Measurements from ENCODE around the gene IL6R.

IL6R gene

GRCh38 chr1:154454386-154455120 is 49.4 kb downstream of the IL6R start:
- TF ChIP-seq PPARA (CRISPR knock-in tag; IDR thresholded peaks at IDR 0.05; ENCODE audit: borderline replicate concordance), result no peak
- no peak for TF ChIP-seq RARB (CRISPR knock-in tag; IDR thresholded peaks at IDR 0.05)
- TF ChIP-seq, protein P1, sequence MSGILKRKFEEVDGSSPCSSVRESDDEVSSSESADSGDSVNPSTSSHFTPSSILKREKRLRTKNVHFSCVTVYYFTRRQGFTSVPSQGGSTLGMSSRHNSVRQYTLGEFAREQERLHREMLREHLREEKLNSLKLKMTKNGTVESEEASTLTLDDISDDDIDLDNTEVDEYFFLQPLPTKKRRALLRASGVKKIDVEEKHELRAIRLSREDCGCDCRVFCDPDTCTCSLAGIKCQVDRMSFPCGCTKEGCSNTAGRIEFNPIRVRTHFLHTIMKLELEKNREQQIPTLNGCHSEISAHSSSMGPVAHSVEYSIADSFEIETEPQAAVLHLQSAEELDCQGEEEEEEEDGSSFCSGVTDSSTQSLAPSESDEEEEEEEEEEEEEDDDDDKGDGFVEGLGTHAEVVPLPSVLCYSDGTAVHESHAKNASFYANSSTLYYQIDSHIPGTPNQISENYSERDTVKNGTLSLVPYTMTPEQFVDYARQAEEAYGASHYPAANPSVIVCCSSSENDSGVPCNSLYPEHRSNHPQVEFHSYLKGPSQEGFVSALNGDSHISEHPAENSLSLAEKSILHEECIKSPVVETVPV (CRISPR knock-in tag; IDR thresholded peaks at IDR 0.05), result no peak
- TF ChIP-seq, protein P2, sequence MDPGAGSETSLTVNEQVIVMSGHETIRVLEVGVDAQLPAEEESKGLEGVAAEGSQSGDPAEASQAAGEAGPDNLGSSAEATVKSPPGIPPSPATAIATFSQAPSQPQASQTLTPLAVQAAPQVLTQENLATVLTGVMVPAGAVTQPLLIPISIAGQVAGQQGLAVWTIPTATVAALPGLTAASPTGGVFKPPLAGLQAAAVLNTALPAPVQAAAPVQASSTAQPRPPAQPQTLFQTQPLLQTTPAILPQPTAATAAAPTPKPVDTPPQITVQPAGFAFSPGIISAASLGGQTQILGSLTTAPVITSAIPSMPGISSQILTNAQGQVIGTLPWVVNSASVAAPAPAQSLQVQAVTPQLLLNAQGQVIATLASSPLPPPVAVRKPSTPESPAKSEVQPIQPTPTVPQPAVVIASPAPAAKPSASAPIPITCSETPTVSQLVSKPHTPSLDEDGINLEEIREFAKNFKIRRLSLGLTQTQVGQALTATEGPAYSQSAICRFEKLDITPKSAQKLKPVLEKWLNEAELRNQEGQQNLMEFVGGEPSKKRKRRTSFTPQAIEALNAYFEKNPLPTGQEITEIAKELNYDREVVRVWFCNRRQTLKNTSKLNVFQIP (CRISPR knock-in tag; IDR thresholded peaks at IDR 0.05; ENCODE audit: borderline replicate concordance, low read depth), result no peak
- TF ChIP-seq, protein P3, sequence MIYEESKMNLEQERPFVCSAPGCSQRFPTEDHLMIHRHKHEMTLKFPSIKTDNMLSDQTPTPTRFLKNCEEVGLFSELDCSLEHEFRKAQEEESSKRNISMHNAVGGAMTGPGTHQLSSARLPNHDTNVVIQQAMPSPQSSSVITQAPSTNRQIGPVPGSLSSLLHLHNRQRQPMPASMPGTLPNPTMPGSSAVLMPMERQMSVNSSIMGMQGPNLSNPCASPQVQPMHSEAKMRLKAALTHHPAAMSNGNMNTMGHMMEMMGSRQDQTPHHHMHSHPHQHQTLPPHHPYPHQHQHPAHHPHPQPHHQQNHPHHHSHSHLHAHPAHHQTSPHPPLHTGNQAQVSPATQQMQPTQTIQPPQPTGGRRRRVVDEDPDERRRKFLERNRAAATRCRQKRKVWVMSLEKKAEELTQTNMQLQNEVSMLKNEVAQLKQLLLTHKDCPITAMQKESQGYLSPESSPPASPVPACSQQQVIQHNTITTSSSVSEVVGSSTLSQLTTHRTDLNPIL (CRISPR knock-in tag; IDR thresholded peaks at IDR 0.05; ENCODE audit: low read depth), result no peak
- TF ChIP-seq ISL1 (CRISPR knock-in tag; IDR thresholded peaks at IDR 0.05), result no peak
- TF ChIP-seq TCF4 (CRISPR knock-in tag; IDR thresholded peaks at IDR 0.05; ENCODE audit: borderline replicate concordance), result no peak
- no peak for TF ChIP-seq BACH2 (CRISPR knock-in tag; IDR thresholded peaks at IDR 0.05; ENCODE audit: borderline replicate concordance)
- TF ChIP-seq ZNF8 (CRISPR knock-in tag; IDR thresholded peaks at IDR 0.05), result no peak
- no peak for TF ChIP-seq PATZ1 (CRISPR knock-in tag; IDR thresholded peaks at IDR 0.05; ENCODE audit: borderline replicate concordance)
- no peak for TF ChIP-seq ZFP3 (CRISPR knock-in tag; IDR thresholded peaks at IDR 0.05)

GRCh38 chr1:154456631-154457030 is 51.5 kb downstream of the IL6R start:
- no peak for TF ChIP-seq ZFP30 (CRISPR knock-in tag; IDR thresholded peaks at IDR 0.05)
- TF ChIP-seq GLIS3 (CRISPR knock-in tag; IDR thresholded peaks at IDR 0.05), result no peak
- no peak for TF ChIP-seq ESRRG (CRISPR knock-in tag; IDR thresholded peaks at IDR 0.05)
- TF ChIP-seq, protein P1 (CRISPR knock-in tag; IDR thresholded peaks at IDR 0.05), result no peak
- no peak for TF ChIP-seq PPARA (CRISPR knock-in tag; IDR thresholded peaks at IDR 0.05; ENCODE audit: borderline replicate concordance)
- TF ChIP-seq CSDC2 (CRISPR knock-in tag; IDR thresholded peaks at IDR 0.05), result no peak
- no peak for TF ChIP-seq SNAI2 (CRISPR knock-in tag; IDR thresholded peaks at IDR 0.05)
- no peak for TF ChIP-seq ZFP3 (CRISPR knock-in tag; IDR thresholded peaks at IDR 0.05)
- no peak for TF ChIP-seq ISL1 (CRISPR knock-in tag; IDR thresholded peaks at IDR 0.05)
- no peak for TF ChIP-seq TCF4 (CRISPR knock-in tag; IDR thresholded peaks at IDR 0.05; ENCODE audit: borderline replicate concordance)
- TF ChIP-seq, protein P2 (CRISPR knock-in tag; IDR thresholded peaks at IDR 0.05; ENCODE audit: borderline replicate concordance, low read depth), result no peak
- TF ChIP-seq TOX (CRISPR knock-in tag; IDR thresholded peaks at IDR 0.05; ENCODE audit: borderline replicate concordance), result no peak
- TF ChIP-seq ZNF8 (CRISPR knock-in tag; IDR thresholded peaks at IDR 0.05), result no peak
- no peak for TF ChIP-seq ZNF565 (CRISPR knock-in tag; conservative IDR thresholded peaks at IDR 0.05; ENCODE audit: low read depth)
- no peak for TF ChIP-seq ARNTL (CRISPR knock-in tag; IDR thresholded peaks at IDR 0.05; ENCODE audit: borderline replicate concordance, low read depth)
- no peak for TF ChIP-seq RARB (CRISPR knock-in tag; IDR thresholded peaks at IDR 0.05)
- TF ChIP-seq ZC3H10 (CRISPR knock-in tag; IDR thresholded peaks at IDR 0.05), result no peak
- no peak for TF ChIP-seq TSHZ2 (CRISPR knock-in tag; IDR thresholded peaks at IDR 0.05)

More at GRCh38 chr1:154454386-154455120, 49.4 kb downstream of the IL6R start:
- ATAC-seq, result no peak

More at GRCh38 chr1:154456631-154457030, 51.5 kb downstream of the IL6R start:
- no peak for ATAC-seq

All from SK-N-SH treated with all-trans-retinoic acid at 6 μM for 48 hours (cell line).